GM19035 (cell line): ENCODE measurements around the gene KIF16B.
"Not testable (repeated sequence)": the region's sequence is repeated elsewhere in the genome, so short reads cannot be mapped to it uniquely, and the experiment has no call there.

ENCODE experiments used
- ATAC-seq: cut with Tn5 transposase; IDR thresholded peaks from one replicate; pipeline ENCODE4 v1.9.1; 2021; ENCODE audit not compliant: unreplicated experiment

Gene KIF16B

DNA sequence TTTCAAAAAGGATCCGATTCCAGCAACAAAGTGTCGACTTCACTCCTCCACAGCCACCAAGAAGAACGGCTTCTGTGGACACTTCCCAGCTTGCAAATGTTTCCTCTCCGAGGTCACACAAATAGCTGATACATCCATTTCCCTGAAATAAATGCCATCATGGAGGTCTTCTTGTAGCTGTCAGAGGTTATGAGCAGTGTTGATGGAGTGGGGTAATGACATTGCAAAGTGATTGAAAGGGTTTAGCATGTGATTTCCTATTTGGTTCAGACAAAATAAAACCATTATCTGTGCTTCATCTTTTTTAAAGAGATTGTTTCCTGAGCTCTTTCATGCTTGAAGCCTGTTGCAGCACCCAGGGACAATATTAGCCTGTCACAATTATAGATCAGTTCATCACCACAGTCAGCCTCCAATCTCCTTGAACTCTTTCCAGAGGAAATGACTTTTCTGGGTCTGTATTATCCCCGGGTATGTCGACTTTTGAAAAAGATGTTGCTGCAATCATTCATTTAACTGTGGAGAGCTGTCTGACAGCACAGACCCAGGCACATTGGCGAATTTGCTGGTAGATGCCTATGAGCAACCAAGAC lies 16.9 kb upstream of the KIF16B start:
- ATAC-seq, result no peak

DNA sequence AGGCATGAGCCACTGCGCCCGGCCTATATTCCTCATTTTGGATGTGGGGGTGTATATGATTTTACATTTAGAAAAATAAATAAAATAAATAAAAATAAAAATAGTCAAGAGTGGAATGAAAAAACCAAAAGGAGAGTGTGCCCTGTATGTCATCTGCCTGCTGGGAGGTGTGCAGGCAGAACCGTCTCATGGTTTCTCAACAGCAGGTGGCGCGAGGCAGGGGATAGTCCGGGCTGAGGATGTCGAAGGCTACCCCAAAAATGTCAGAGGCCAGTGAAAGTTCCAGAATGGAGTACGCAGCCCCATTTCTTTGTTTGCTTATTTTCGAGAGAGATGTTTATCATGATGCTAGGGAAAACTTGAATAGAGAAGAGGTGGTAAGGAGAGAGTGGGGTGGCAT lies 16.4 kb upstream of the KIF16B start:
- no peak for ATAC-seq

- ATAC-seq, result no peak
These were observed 15.0 kb upstream of the KIF16B start for GRCh38 chr20:16588241-16588640.

DNA sequence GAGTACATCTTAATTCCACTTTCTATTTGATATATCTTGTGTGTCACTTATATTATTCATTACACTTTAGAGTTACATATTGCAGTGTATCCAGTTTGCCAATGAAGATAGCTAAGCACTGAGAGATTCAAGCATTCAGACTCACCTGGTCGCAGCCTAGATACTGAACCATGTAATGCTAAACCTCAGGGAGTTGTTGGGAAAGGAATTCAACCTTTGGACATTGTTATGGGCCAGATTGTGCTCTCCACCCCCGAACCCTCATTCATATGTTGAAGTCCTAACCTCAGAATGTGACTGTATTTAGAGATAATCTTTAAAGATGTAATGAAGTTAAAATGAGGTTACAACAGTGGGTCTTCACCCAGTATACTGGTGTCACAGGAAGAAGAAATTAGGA lies 13.8 kb upstream of the KIF16B start:
- ATAC-seq, result no peak

DNA sequence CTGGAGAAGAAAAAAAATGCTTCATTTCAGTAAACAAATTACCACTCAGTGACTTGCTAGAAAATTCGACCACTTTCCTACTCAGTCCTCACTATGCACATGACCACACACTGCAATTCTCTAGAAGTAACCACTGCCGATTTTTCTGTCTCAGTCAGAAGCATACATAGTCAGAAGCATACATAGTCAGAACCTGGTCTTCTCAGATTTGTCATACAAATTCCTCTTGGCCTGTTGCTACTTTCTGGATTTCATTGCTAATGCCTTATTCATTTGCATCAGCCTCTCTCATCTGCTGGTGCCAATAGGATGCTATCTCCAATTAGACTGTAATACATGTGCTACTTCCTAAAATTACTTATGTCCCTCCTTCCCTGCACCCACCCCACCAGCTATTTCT lies 10.2 kb upstream of the KIF16B start:
- no peak for ATAC-seq

- ATAC-seq, result no peak
These were observed 8.0 kb upstream of the KIF16B start for GRCh38 chr20:16581241-16581640.

- no peak for ATAC-seq
These were observed 7.4 kb upstream of the KIF16B start for GRCh38 chr20:16580620-16581019.

DNA sequence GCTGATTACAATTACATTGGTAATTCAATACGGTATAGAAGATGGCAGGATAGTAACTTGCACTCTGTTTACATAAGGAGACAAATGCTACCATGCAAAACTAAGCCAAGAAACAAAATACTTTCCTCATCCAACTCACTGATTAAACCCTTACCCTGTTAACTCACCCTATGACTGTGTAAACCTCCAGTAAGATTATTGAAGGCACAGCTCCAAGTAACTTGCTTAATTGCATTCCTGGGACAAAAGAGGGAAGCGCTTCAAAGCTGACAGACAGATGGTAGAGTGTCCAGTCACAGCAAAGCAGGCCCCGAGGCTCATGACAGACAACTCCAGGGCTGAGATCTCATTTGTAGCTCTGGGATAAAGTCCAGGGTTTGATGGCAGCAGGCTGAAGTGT lies 6.9 kb upstream of the KIF16B start:
- no peak for ATAC-seq

DNA sequence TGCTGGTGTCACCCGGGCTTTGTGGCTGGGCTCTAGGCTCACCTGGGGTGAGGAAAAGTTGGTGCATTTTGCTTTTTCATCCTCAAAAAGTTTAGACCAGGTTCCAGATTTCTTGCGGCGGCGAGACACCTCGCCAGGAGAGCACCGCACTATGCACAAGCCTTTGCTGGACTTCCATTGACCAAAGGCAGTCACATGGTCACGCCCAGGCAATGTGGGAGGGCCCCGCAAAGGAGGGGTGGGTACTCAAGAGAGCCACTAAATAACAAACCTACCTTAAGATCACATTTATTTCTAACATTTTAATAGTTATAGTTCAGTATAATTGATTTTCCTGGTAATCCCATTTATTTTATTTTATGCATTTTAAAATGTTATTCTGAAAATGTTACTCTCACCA lies 3.0 kb upstream of the KIF16B start:
- ATAC-seq, result no peak

GRCh38 chr20:16575390-16576140 lies 2.3 kb upstream of the KIF16B start:
- no peak for ATAC-seq

DNA sequence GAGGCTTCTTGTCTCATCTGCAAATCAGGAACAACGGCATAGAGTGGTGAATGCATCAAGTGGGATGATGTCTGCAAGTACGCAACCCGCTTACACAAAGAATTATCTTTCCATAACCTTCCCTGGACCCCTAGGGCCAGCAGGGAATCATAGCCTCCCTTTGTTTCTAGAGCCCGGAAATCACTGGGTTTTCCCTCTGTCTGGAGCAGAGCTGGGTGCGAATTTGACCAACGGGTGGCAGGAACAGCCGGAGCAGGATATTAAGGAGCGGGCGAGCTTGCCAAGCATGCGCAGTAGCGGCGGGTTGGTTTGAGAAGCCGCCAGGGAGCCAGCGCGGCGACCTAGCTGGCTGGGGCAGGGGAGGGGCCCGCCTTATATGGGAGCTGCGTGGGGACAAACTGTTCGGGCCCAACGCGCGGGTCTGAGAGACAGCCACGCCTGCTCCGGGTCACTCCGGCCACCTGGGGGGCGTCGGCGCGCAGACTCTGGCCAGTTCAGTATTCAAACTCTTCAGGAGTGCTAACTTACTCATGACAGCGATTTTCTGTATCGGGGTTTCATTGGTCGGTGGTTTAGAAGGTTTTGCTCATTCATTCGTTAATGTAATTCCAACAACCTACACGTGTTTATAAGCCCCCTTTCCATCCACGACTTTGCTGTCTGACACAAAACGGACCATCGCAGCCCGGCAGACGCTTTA lies 1.6 kb upstream of the KIF16B start:
- ATAC-seq, result peak; percentile 65

DNA sequence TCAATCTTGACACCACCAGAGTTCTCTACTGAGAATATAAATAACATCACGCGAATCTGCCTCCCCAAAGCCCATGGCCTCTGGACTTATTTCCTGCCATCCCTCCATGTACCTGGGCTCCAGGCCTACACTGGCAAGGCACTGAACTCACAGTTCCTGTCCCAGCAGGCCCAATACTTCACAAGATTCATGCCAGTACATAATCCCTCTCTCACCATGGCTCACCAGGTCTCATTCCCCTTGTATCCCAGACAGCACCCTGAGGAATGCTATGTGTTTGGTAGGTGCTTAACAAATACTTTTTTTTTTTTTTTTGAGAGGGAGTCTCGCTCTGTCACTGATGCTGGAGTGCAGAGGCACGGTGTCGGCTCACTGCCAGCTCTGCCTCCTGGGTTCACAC lies 1.9 kb downstream of the KIF16B start:
- no peak for ATAC-seq

DNA sequence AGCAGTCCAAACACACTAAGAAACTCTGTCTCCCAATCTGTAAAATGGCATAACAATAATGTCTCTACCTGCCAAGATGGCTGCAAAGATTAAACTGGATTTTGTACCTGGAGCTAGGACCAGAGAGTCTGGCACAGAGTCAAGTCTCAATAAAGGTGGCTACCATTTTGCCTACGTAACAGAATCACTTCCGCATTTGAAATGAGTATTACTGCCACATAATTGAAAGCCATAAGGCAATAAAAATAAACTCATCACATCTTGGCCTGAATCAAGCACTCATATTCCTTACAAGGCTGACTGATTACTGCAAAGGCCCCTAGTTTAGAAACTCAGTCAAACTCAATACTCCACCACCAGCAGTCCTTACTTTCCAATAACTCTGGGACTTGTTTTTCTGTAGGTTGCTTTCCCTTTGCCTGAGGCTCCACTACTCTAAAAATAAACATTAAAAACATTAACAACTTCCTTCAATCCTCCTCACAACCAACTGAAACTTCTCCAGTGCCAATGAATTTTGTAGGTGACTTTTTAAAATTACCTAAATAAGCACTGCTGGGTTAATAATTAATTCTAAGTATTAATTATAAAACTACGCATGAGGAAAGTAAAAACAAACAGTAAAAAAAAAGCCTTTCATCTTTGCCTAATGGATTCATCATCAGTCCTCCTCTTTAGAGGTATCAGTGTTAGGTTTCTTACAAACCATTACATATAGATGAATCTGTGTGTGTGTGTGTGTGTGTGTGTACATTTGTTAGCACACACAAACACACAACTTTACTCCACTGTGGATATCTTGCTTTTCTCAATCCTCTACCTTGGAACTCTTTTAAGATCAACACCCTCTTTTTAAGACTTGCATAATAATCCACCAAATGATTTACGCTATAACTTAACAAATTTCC lies 3.7 kb downstream of the KIF16B start:
- ATAC-seq, result no peak

DNA sequence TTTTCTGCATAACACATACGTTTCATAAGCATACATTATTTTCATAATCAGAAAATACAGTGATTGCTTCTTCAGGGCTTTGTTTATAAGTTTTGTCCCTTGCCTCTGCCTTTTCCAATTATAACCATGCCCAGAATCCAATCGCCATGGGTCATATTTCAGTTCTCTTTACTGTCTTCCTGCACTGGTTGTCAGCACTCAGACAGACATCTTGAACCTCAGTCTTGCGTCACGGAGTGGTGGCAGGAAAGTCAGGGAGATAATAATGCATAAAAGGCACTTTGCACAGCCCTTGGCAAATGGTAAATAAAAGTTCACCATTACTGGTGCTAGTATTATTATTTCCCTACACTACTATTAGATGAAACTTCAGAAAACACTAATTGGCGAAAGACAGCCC lies 7.2 kb downstream of the KIF16B start:
- ATAC-seq, result no peak

GRCh38 chr20:16564079-16564478 lies 9.2 kb downstream of the KIF16B start:
- ATAC-seq, result not testable (repeated sequence)

DNA sequence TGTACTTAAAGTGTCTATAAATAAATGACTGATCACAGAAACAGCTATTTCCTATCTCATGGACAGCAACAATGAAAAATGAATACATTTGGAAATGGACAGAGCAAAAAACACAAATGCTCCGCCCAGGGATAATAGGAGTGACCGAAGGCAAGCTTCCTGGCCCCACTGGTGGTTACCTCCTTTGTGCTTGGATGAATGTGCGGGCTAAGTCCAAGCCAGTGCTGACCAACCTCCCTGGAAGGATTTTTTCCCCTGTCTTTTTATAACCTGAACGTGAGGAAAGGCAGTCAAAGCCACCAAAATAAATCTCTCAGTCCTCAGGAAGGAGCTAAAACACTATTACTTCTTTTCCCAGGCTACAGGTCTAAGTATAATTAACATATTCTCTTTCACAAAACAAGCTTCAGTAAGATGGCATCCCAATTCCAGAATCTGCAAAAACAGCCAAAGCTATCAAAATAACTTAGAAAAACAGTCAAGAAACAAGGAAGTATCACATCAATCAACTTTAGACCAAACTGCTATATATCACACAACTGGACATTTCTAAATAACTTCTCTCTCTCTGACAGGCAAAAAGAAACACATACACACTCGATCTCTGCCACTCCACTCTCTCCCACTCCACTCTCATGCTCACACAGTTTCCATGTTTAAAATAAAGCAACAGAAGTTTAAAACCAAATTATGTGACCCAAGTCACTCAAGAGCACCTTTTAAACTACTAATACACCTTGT lies 10.0 kb downstream of the KIF16B start:
- no peak for ATAC-seq

DNA sequence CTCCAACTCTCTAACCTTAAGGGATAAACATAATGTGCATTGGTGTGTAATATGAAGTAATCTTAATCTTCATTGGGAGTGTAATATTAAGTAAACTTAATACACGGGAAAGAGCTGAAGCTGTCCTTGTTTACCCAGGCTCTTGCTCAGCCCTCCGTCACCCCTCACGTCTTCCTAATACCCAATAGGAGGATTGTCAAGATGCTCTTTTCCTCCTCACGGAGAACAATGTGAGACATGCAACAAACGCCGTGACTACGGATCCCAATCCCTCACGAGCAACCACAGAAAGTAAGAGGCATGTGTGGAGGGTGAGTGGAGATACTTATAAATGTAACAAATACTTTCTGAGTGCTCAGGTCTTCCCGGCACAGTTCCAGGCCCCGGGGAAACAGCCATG lies 11.0 kb downstream of the KIF16B start:
- ATAC-seq, result no peak

- no peak for ATAC-seq
These were observed 12.6 kb downstream of the KIF16B start for GRCh38 chr20:16560661-16561060.

GRCh38 chr20:16560216-16560615 lies 13.0 kb downstream of the KIF16B start:
- ATAC-seq, result no peak

DNA sequence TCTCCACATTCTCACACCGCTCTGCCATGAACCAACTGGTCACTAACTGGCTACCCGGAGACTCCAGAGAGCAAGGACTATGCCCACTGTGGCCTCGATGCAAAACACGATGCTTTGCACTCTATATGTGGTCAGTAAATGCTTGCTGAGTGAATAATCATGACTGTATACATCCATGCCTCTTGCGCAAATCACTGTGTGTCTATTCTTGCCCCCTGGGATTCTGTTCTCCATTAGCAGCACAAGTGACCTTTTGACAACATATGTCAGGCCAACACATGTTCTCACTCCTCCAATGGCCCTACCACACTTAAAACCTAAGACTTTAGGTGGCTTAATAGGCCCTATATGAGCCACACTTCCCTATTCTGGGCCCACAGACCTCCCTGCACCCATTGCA lies 16.9 kb downstream of the KIF16B start:
- ATAC-seq, result no peak

GRCh38 chr20:16555754-16556153 lies 17.5 kb downstream of the KIF16B start:
- no peak for ATAC-seq
